GM12874 (cell line): ENCODE results near the gene TBC1D16.

ENCODE experiments used
- TF ChIP-seq, protein P1 (sequence below): IDR thresholded peaks from 2 replicates; pipeline ENCODE4 v1.5.1; 2011; ENCODE audit warnings: low read depth, mild to moderate bottlenecking, control low read depth, low read length, moderate library complexity; ENCODE audit not compliant: insufficient read depth

TBC1D16 gene

DNA sequence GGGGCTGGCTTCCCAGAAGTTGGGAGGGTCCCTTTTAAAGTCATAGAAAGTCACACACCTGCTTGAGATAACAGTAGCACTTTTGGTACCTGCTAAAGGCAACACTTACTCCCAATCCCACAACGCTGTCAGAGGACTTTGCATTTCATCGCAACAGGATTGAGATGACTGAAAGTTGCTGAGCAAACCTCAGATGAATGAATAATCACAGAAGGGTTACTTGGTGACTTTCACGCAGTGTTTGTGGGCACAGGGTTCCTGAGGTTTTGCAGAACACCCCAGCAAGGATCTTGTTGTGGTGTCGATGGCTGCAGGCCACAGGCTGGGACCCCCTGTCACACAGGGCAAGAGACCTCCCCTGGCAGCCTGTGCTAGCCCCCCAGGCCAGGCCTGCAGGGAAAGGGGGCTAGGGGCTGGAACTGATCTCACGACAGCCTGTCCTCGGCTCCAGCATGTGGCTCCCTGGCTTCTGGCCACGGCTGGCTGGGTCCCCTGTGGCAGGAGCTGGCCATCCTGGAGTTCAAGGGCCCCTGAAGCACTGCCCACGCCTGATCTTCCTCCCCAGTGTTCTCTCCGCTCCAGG lies 117.0 kb downstream of the TBC1D16 start:
- TF ChIP-seq, protein P1, sequence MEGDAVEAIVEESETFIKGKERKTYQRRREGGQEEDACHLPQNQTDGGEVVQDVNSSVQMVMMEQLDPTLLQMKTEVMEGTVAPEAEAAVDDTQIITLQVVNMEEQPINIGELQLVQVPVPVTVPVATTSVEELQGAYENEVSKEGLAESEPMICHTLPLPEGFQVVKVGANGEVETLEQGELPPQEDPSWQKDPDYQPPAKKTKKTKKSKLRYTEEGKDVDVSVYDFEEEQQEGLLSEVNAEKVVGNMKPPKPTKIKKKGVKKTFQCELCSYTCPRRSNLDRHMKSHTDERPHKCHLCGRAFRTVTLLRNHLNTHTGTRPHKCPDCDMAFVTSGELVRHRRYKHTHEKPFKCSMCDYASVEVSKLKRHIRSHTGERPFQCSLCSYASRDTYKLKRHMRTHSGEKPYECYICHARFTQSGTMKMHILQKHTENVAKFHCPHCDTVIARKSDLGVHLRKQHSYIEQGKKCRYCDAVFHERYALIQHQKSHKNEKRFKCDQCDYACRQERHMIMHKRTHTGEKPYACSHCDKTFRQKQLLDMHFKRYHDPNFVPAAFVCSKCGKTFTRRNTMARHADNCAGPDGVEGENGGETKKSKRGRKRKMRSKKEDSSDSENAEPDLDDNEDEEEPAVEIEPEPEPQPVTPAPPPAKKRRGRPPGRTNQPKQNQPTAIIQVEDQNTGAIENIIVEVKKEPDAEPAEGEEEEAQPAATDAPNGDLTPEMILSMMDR, result no peak

DNA sequence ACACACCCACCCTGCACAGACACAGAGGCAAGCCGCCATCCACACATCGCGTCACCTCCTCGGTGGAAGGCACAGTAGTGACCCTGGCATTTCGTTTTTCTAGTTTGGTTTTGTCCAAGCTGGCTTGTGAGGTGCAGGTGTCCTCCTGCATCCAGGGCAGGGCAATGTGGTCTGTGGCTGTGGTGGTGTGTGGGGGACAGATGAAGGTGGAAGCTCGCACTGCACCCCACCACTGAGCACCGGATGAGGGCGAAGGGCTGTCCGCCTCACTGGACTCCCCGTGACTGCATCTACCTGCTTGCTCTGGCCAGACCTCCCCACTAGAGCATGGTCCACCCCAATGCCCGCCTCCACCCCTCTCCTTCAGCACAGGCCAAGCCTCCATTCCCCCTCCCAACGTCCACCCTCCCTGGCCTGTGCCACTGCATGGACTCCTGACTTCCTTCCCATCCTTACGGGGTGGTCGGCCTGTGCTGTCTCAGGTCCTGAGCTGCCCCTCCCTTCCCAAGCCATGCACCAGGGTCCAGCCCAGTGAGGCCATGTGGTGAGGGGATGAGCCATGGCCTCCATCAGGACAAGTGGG lies 117.7 kb downstream of the TBC1D16 start:
- TF ChIP-seq, protein P1, result no peak

DNA sequence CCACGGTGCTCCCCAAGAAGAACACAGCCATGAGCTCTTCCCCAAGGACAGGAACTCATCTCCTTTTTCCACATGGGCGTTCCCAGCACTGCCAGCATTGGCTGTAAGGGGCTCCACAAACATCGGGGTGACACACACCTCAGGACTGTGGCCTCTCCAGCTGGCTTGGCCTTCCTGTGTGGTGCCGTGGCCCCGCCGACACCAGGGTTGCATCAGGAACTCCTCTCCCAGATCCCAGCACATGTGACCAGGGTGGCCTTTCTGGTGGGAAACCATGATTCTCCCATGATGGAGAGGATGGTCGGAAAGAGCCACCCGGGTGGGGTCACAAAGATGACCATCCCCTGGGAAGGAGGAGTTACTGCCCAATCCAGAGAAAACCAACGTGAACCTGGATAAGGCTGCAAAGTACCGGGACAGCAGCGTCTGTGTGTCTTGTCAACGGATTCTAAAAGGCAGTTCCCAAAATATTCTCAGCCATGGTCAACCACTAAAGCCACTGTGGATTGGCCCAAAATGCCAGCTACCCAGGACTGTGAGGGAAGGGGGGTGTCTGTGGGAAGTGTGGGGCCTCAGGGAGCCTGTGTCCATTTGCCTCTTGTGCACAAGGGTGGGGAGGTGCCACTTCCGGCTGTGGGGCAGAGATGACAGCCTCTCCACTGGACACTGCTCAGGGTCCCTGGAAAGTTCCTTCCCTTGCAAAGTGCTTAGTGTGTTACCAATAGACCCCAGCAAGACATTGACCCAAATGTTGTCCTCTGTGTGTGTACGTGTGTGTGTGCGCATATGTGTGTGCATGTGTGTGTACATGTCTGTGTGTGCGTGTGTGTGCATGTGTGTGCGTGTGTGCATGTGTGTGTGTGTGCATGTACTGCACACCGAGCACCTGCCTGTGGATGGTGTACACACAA lies 118.4 kb downstream of the TBC1D16 start:
- TF ChIP-seq, protein P1, result no peak

DNA sequence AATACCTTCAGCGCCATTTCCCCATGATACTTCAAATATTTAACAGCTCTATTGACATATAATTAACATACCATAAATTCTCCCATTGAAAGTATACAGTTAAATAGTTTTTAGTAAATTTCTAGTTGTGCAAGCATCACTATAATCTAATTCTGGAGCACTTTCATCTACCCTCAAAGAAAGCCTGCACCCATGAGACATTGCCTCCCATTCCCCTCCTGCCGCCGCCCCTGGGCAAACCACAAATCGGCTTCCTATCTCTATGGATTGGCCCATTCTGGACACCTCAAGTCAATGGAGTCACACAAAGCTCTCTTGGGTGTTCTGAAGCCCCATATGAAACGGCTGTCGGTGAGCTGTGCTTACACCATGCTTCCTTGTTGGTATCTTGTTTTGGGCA lies 119.2 kb downstream of the TBC1D16 start:
- TF ChIP-seq, protein P1, result no peak

DNA sequence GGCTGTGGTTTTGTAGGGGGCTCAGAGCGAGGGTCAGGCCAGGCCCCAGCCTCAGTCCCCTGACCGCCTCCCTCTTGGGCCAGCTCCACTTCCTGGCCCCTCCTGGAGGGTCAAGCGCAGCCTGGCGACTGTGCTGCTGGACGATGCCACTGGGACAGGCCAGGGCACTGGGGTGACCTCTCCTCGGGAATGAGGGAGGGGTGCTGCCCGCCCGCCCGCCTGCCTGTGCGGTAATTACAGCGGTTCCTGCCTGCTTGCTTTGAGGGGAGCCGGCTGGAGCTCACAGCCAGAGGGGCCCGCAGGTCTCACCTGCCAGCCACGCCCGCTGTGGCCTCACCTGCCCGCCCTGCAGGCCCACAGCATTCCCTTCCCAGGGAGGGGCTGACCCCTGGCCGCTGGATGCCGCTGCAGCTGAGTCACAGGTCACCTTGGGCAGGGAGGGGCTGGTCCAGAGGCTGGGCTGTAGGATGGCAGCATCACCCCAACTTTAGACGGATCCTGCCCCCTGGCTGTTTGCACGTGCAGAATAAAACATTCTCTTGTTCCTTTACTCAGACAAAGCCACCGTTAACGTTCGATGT lies 119.7 kb downstream of the TBC1D16 start:
- TF ChIP-seq, protein P1, result no peak

DNA sequence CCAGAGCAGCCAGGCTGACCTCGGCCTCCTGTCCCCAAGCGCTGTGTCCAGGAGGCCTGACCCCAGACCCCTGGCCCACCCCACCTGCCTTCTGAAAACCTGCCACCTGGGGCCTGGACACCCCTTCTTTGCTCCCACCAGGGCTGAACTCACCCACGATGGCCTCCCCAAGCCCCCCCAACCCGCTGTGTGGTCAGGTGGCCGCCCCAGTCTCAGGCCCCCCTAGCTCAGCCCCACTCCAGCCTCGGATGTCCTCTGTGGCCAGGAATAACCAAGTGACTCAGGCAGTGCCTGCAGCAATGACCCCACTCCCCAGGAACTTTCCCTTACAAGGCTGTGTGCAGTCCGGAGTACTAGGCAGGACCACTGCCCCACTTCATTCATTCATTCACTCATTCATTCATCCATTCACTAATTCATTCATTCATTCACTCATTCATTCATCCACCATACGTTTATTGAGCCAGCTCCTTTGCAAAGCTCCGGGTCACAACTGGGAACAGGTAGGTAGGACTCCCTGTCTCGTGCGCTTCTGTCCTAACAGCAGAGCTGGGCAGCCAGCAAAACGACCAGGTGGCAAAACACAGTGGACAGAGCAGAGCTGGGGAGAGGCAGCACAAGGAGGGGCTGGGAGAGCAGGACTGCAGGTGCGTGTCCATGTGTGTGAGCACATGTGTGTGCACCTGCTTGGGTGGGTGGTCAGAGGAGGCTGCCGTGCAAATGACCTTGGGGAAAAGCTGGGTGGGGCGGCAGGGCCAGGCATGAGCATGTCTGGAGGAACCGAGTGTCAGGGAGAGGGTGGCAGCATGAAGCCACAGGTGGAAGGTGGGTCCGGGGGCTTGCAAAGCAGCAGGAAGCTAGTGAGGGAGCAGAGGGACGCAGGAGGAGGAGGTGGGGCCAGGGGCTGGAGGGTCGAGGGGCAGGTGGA lies 120.6 kb downstream of the TBC1D16 start:
- TF ChIP-seq, protein P1, result no peak
